ENCODE results near the gene TDRD15. TPM values are rescaled to one million over a fixed set of nuclear protein-coding genes. Genes with fewer than 3 reads are reported as not detected.
"Not testable (repeated sequence)": the region's sequence is repeated elsewhere in the genome, so short reads cannot be mapped to it uniquely, and the experiment has no call there.

Gene TDRD15
- total and polyA plus RNA-seq, 11 donors, result 0.05 to 0.08 TPM; not detected in 9

DNA sequence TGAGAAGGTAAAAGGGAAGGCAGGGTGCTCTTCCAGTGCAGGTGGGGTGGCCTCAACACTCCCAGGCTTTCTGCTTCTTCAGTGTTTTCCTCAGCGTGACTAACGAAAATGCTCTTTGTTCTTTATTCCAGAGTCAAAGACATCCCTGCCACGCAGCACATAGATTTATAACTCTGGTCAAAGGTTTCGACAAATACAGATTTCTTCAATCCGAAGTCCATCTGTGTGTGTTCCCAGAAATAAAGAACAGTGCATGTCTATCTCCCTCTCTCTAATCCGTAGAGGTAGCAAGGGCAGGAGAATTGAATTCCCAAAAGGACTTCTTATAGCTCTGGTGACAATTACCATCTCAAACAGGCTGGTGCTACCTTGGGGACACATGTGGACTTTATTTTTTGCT, 26.4 kb upstream of the TDRD15 start:
- Histone ChIP-seq H3K27ac (no peak overlapping the region), H3K36me3 (no peaks in the 10 kb centered on the region), H3K4me3 (no peak overlapping the region), H3K27me3 (no peaks in the 10 kb centered on the region), H3K4me1 (peaks cover 0 to 7% (median 0%) of the 10 kb centered on the region in 12 donors), H3K9me3 (no peaks in the 10 kb centered on the region)
- TF ChIP-seq CTCF (IDR thresholded peaks at IDR 0.05) (no peak), POLR2A (IDR thresholded peaks at IDR 0.05) (no peak)
- intact Hi-C loops (cut with DNase I), result no loop called here
- DNase-seq (no peak), ATAC-seq (no peak)
- 74 to 86% (median 78%) methylated on average over 6 of the region's 6 CpGs for WGBS, 4 donors

- Histone ChIP-seq H3K36me3 (no peaks in the 10 kb centered on the region), H3K4me3 (no peak overlapping the region), H3K4me1 (peaks cover 0 to 7% (median 0%) of the 10 kb centered on the region in 12 donors), H3K27ac (no peak overlapping the region), H3K9me3 (no peaks in the 10 kb centered on the region), H3K27me3 (no peaks in the 10 kb centered on the region)
- 56 to 90% (median 78%) methylated on average over 1 of the region's 1 CpG for WGBS, 4 donors
- no peak for DNase-seq
- intact Hi-C loops (cut with DNase I), result no loop called here
- no peak for ATAC-seq
- TF ChIP-seq POLR2A (IDR thresholded peaks at IDR 0.05), result no peak
- TF ChIP-seq CTCF (IDR thresholded peaks at IDR 0.05), result no peak
Observed at GRCh38 chr2:21098294-21098693, 25.5 kb upstream of the TDRD15 start.

GRCh38 chr2:21099281-21099907, 24.4 kb upstream of the TDRD15 start:
- no peak overlapping the region for H3K4me3 ChIP-seq
- DNase-seq (no peak), ATAC-seq (peak in 3 of 4 donors; percentile 63 to 93 (median 86))
- no peaks in the 10 kb centered on the region for H3K27me3 ChIP-seq
- no peak overlapping the region for H3K27ac ChIP-seq
- intact Hi-C loops (cut with DNase I), result no loop called here
- H3K9me3 ChIP-seq, result no peaks in the 10 kb centered on the region
- WGBS, 4 donors, result 26 to 55% (median 39%) methylated on average over 5 of the region's 5 CpGs
- TF ChIP-seq CTCF (IDR thresholded peaks at IDR 0.05), result no peak
- peaks cover 0 to 7% (median 0%) of the 10 kb centered on the region in 12 donors for H3K4me1 ChIP-seq
- no peaks in the 10 kb centered on the region for H3K36me3 ChIP-seq

DNA sequence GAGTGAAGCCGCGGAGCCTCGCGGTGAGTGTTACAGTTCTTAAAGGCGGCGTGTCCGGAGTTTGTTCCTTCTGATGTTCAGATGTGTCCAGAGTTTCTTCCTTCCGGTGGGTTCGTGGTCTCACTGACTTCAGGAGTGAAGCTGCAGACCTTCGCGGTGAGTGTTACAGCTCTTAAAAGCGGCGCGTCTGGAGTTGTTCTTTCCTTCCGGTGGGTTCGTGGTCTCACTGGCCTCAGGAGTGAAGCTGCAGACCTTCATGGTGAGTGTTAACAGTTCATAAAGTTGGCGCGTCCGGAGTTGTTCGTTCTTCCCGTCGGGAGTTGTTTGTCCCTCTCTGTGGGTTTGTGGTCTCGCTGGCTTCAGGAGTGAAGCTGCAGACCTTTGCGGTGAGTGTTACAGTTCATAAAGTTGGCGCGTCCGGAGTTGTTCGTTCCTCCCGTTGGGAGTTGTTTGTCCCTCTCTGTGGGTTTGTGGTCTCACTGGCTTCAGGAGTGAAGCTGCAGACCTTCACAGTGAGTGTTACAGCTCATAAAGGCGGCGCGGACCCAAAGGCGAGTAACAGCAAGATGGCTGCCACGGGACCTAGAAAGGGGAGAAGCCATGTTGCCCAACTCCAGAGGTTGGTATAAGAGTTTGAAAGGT, 22.1 kb upstream of the TDRD15 start:
- ATAC-seq; H3K9me3 ChIP-seq; H3K27ac ChIP-seq; H3K4me3 ChIP-seq; H3K4me1 ChIP-seq; H3K27me3 ChIP-seq; DNase-seq; H3K36me3 ChIP-seq; intact Hi-C loops (cut with DNase I): not testable (repeated sequence)
- 93 to 95% (median 95%) methylated on average over 34 of the region's 34 CpGs for WGBS, 4 donors

Measured in heart left ventricle (tissue), 16 donors.